Left lobe of liver (tissue), 2 donors: ENCODE data around the gene PAX5. TPM values are rescaled to one million over a fixed set of nuclear protein-coding genes. Genes with fewer than 3 reads are reported as not detected.
A peak's percentile ranks its signal among the peaks of the same experiment; 100 is the strongest.

Experiments
- ATAC-seq: fragments of 200-7000 bp; cut with Tn5 transposase; one replicate; pipeline ENCODE4 v1.9.1; 2020; ENCODE audit warnings: mild to moderate bottlenecking, moderate library complexity
- DNase-seq: peaks from one replicate; pipeline ENCODE4 v3.0.0-alpha.2; 2020; ENCODE audit warnings: low spot score
- total RNA-seq: library from RNA; stranded (reverse); gene quantifications from one replicate; pipeline ENCODE4 v1.2.1, GENCODE V29; 2021
- donor health status: DM: no; HTN: no; CAD: no; lungs with moderate emphysema.
- donor health status: DM: no; HTN: yes; CAD: no.

Gene PAX5
- total RNA-seq, 1 donor from 2014 or later, result 0.05 TPM

DNA sequence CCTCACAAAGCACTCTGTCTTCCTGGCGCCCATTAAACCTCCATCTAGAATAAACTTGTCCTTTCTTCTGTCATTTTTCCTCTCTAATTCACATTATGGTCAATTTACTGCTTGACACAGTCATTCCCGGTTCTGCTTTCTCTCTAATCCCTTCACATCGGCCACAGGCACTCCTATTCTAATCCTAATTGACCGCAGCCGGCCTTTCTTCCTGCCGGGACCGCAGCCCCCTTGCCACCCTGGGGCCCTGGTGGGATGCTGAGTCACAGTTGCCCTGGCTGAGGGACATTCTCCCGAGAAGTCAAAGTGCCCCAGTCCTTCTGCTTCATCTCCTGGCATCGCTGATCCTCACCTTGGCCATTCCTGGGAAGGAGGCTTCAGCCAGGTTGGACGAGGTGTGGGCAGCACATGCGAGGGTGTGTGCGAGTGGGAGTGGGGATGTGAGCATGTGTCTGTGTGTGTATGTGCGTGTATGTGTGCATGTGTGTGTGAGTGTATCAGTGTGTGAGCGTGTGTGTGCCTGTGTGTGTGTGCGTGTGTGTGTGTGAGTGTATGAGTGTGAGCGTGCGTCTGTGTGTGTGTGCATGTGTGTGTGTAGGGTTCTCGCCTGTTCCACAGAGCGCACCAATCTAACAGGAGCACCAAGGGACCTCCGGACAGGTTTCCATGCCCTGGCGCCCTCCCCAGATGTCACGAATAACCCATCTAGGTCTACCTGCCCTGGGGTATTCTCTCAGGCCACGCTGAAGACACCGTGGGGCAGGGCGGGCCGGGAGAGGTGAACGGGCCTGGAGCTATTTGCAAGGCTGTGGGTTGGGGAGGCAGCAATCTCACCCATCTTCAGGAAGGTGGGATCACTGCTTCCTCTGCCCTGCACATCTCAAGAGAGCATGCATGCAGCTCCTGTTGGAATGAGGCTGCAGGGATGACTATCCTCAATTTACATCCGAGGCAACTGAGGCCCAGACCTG, 191.2 kb downstream of the PAX5 start:
- DNase-seq, result no peak
- no peak for ATAC-seq

- no peak for DNase-seq
- ATAC-seq, result peak; percentile 87
These were observed 193.1 kb downstream of the PAX5 start for GRCh38 chr9:36840898-36841536.

- peak; percentile 35 for ATAC-seq
- no peak for DNase-seq
These were observed 194.8 kb downstream of the PAX5 start for GRCh38 chr9:36839131-36839885.

GRCh38 chr9:36837431-36838405, 196.3 kb downstream of the PAX5 start:
- DNase-seq, result no peak
- ATAC-seq, result no peak

DNA sequence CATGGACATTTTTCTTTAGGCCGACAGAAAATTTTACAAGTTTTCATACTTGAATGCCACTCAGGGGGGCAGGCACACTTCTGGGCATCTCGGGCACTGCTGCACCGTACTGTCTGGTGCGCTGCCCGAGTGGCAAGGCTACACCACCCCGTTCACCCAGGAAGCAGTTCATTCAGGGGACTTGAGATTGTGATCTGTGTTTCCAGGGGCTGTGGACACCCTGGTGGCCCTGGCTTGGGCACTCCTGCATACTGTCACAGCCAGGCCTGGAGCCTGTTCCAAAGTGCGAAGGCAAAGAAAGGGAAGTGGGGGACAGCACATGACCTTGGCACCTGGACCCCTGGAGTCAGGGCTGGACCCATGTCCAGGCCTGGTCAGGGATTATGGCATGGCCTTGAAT, 197.6 kb downstream of the PAX5 start:
- DNase-seq (no peak), ATAC-seq (no peak)

GRCh38 chr9:36835271-36835996, 198.6 kb downstream of the PAX5 start:
- ATAC-seq (no peak), DNase-seq (no peak)

DNA sequence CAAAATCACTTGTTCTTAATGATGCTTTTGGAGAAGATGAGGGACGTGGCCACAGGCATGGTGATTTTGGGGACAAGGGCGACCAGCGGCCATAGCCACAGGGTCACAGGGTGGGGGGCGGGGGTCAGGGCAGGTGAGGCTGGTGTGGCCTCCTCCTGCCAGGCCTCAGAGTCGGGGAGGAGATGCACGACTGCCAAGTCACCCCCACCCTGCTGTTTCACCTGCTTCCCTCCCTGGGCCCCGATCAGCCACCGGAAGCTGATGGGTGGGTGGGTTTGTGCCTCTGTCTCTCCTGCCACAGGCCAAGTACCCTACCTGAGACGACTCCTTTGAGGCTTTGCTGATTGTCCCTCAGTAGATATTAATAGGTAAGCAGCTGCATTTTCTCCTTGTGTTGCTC, 199.3 kb downstream of the PAX5 start:
- no peak for DNase-seq
- no peak for ATAC-seq

DNA sequence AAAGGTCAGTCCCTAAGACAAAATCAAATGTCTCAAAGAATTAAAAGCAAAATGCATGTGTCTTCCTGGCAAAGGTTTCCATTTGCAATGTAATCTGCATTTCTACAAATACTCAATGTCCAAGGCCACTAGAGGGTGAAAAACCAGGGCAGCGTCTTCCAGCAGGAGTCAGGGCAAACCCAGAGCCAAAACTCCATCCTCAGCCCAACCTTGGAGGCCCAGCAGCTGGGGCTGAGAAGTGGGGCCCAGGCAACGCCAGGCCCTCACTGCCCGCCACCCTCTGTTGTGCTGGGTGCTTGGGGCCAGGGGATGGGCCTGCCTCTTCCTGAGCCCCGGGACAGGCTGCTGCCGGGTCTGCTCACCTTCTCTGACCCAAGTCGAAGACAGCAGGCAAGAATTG, 200.1 kb downstream of the PAX5 start:
- no peak for ATAC-seq
- no peak for DNase-seq

DNA sequence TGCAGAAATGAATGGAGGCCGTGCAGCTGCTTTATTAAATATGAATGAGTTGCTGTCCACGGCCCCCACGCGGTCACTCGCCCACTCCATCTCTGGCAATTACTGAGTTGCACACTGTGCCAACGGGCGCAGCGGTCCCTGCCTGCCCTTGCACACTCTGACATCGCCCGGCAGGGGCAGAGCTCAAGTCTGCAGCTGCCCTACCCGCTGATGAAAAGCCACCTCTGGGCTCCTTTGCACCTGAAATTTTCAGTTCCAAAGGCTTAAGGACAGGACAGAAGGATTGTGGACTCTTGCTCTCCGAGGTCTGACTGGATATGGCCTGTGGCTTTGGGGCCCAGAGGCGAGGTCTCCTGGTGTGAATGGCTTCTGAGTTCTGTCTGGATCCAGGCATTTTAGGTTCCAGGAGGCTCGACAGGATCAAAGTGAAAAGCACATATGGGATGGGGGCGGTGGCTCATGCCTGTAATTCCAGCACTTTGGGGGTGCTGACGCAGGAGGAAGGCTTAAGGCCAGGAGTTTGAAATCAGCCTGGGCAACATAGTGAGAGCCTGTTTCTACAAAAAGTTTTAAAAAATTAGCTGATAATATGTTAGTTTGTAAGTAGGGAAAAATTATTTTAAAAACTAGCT, 201.8 kb downstream of the PAX5 start:
- no peak for DNase-seq

GRCh38 chr9:36831381-36832161, 202.5 kb downstream of the PAX5 start:
- DNase-seq, result no peak
- ATAC-seq, result no peak

More for the DNA sequence above, 201.8 kb downstream of the PAX5 start:
- ATAC-seq, result no peak

DNA sequence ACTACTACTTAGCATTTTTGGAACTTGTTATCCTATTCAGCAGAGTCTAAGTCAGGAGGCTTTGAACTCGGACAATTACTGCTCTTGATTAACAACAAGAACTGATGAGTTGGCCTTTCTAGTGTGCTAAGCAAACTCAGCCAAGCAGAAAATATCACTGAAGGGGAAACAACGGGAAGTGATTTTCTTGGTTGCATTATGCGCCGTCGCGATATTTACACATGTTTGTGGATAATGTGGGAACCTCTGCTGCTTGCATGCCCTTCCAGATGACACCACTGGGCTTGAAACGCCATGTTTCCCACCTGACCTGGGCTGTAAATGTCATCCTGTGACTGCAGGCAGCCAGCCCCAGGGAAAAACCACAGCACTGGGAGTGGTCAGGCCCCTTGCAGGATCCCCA, 205.5 kb downstream of the PAX5 start:
- ATAC-seq (no peak), DNase-seq (no peak)

GRCh38 chr9:36827593-36827992, 206.5 kb downstream of the PAX5 start:
- DNase-seq (no peak), ATAC-seq (no peak)

DNA sequence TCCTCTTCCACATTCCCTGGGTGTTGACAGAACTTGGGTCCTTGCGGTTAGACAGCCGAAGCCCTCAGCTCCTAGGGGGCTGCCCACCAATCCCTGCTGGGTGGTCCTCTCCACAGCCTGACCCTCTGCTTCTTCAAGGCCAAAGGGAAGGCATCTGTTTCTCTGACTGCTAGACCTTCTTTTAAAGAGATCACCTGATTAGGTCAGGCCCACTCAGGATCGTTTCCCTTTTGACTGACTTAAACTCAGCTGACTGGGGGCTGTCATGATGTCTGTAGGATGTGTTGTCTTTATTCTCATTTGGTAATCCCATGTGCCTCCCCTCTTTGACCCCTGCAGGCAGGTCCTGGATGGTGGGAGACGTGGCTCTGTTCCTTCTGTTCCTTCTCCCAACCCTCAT, 207.5 kb downstream of the PAX5 start:
- ATAC-seq (no peak), DNase-seq (no peak)

- ATAC-seq (no peak), DNase-seq (no peak)
These were observed 208.9 kb downstream of the PAX5 start for GRCh38 chr9:36825179-36825578.

DNA sequence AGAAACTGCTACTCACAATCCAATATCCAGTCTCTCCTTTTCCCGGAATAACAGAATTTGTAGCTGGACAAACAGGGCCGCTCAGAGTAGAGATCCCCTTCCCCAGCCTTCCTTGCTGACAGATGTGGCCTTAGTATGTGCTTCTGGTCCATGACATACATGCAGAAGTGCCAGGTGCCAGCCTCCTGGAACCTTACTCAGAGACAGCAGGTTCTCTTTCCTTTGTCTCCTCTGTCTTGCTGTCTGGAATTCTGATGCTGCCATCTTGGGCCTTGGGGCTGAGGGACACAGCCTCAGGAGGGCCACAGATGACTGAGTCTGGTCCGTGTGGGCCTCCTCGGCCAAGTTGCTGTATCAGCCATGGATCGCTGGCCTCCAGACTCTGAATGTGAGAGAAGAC, 210.1 kb downstream of the PAX5 start:
- DNase-seq (no peak), ATAC-seq (no peak)

DNA sequence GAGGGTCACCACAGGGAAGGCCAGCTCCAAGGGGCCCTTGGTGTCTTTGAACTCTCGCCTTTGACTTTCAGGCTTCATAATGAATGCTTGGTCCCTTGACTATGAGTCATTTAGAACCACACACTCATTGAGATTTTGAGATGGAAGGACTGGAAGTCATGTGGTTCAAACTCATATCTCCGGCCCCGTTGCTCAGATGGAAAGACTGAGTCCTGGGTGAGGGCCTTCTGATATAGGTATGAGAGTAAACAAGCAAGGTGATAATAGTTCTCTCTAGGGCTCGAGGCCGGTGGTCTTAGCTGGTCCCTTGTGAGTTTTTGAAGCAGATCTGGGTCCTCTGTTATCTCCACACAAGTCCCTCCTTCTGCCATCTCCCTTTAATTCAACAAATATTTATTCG, 210.6 kb downstream of the PAX5 start:
- no peak for DNase-seq
- ATAC-seq, result no peak

GRCh38 chr9:36822201-36822600, 211.9 kb downstream of the PAX5 start:
- no peak for ATAC-seq

GRCh38 chr9:36820392-36820861, 213.6 kb downstream of the PAX5 start:
- no peak for ATAC-seq

More at GRCh38 chr9:36822201-36822600, 211.9 kb downstream of the PAX5 start:
- no peak for DNase-seq

More at GRCh38 chr9:36820392-36820861, 213.6 kb downstream of the PAX5 start:
- DNase-seq, result no peak
